ENCODE results near the gene DUSP7. TPM values are rescaled to one million over a fixed set of nuclear protein-coding genes. Genes with fewer than 3 reads are reported as not detected.
A peak's percentile ranks its signal among the peaks of the same experiment; 100 is the strongest.

The DUSP7 gene
- total RNA-seq, 4 donors from 2014 or later: 2.2 to 8.2 (median 6.2) TPM

DNA sequence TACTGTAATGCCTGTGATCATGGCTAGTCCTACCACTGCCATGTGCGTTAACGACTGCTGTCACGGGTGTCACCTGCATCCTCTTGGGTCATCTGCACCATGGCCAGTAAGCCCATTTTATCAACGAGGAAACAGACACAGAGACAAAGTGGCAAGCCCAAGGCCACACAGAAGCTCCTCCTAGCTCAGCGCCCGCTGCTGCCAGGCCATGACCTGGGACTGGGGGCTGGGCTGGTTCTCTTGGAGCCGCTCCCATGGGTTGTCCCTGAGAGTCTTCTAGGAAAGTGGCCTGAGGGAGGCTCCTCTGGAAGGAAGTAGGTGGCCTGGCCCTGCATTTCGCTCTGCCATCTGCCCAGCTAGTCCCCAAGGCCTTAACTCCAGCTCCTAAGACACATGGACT lies 4.9 kb downstream of the DUSP7 start:
- in situ Hi-C loops (cut with MboI; ENCODE audit: low pct_ligation_motif_present in 1 of 4, low pct_unique_long_range_greater_than_20kb in 1 of 4, low sequenced_read_pairs in 3 of 4) (loop anchor here in 1 of 4 donors (10.0 kb wide), 1 partner anchor 47 kb away; no protein-coding TSS in a partner anchor), intact Hi-C loops (cut with DNase I; ENCODE audit: low total_unique reads) (loop anchor here (5.0 to 10.0 kb wide), 2 partner anchors 47 to 71 kb away; no protein-coding TSS in a partner anchor)
- Histone ChIP-seq H3K36me3 (peaks cover 0 to 16% (median 6%) of the 10 kb centered on the region in 4 donors), H3K27me3 (no peaks in the 10 kb centered on the region), H3K9me3 (no peaks in the 10 kb centered on the region), H3K27ac (peak overlapping the region in 3 of 4 donors; percentile 77 to 89 (median 86)), H3K4me3 (no peak overlapping the region), H3K4me1 (peaks cover 12 to 42% (median 35%) of the 10 kb centered on the region in 4 donors)
- TF ChIP-seq EP300 (IDR thresholded peaks at IDR 0.05; ENCODE audit: low read depth): no peak
- TF ChIP-seq POLR2A (IDR thresholded peaks at IDR 0.05): no peak
- TF ChIP-seq POLR2AphosphoS5 (IDR thresholded peaks at IDR 0.05): no peak
- TF ChIP-seq, protein P1, sequence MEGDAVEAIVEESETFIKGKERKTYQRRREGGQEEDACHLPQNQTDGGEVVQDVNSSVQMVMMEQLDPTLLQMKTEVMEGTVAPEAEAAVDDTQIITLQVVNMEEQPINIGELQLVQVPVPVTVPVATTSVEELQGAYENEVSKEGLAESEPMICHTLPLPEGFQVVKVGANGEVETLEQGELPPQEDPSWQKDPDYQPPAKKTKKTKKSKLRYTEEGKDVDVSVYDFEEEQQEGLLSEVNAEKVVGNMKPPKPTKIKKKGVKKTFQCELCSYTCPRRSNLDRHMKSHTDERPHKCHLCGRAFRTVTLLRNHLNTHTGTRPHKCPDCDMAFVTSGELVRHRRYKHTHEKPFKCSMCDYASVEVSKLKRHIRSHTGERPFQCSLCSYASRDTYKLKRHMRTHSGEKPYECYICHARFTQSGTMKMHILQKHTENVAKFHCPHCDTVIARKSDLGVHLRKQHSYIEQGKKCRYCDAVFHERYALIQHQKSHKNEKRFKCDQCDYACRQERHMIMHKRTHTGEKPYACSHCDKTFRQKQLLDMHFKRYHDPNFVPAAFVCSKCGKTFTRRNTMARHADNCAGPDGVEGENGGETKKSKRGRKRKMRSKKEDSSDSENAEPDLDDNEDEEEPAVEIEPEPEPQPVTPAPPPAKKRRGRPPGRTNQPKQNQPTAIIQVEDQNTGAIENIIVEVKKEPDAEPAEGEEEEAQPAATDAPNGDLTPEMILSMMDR (IDR thresholded peaks at IDR 0.05): no peak
- 82 to 100% methylated on average over 2 to 6 of the region's 8 CpGs for WGBS, 2 donors (ENCODE audit: low coverage in 1 of 2)
- DNase-seq: no peak

GRCh38 chr3:52050571-52050970 lies 5.8 kb downstream of the DUSP7 start:
- peaks cover 0 to 16% (median 6%) of the 10 kb centered on the region in 4 donors for H3K36me3 ChIP-seq
- in situ Hi-C loops (cut with MboI; ENCODE audit: low pct_ligation_motif_present in 1 of 4, low pct_unique_long_range_greater_than_20kb in 1 of 4, low sequenced_read_pairs in 3 of 4): loop anchor here in 1 of 4 donors (10.0 kb wide), 1 partner anchor 46 kb away; no protein-coding TSS in a partner anchor
- intact Hi-C loops (cut with DNase I; ENCODE audit: low total_unique reads): loop anchor here (5.0 to 10.0 kb wide), 2 partner anchors 46 to 72 kb away; no protein-coding TSS in a partner anchor
- peaks cover 12 to 40% (median 35%) of the 10 kb centered on the region in 4 donors for H3K4me1 ChIP-seq
- TF ChIP-seq, protein P1 (IDR thresholded peaks at IDR 0.05): no peak
- no peak for TF ChIP-seq POLR2AphosphoS5 (IDR thresholded peaks at IDR 0.05)
- TF ChIP-seq POLR2A (IDR thresholded peaks at IDR 0.05): no peak
- no peak for TF ChIP-seq EP300 (IDR thresholded peaks at IDR 0.05; ENCODE audit: low read depth)
- H3K4me3 ChIP-seq: no peak overlapping the region
- H3K27ac ChIP-seq: no peak overlapping the region
- 85% methylated on average over 15 of the region's 21 CpGs; no CpG with 5 or more reads in 1 of the 2 donors for WGBS, 2 donors (ENCODE audit: low coverage in 1 of 2)
- no peaks in the 10 kb centered on the region for H3K27me3 ChIP-seq
- H3K9me3 ChIP-seq: no peaks in the 10 kb centered on the region
- no peak for DNase-seq

- in situ Hi-C loops (cut with MboI; ENCODE audit: low pct_ligation_motif_present in 1 of 4, low pct_unique_long_range_greater_than_20kb in 1 of 4, low sequenced_read_pairs in 3 of 4): no loop called here
- Histone ChIP-seq H3K27ac (no peak overlapping the region), H3K27me3 (no peaks in the 10 kb centered on the region), H3K36me3 (peaks cover 0 to 16% (median 6%) of the 10 kb centered on the region in 4 donors), H3K9me3 (no peaks in the 10 kb centered on the region), H3K4me3 (no peak overlapping the region), H3K4me1 (peaks cover 12 to 29% (median 25%) of the 10 kb centered on the region in 4 donors)
- no peak for DNase-seq
- no peak for TF ChIP-seq POLR2A (IDR thresholded peaks at IDR 0.05)
- TF ChIP-seq, protein P1 (IDR thresholded peaks at IDR 0.05): no peak
- WGBS, 2 donors (ENCODE audit: low coverage in 1 of 2): 89% methylated on average over 2 of the region's 2 CpGs; no CpG with 5 or more reads in 1 of the 2 donors
- intact Hi-C loops (cut with DNase I; ENCODE audit: low total_unique reads): no loop called here
Observed at GRCh38 chr3:52049503-52049902, 6.9 kb downstream of the DUSP7 start.

DNA sequence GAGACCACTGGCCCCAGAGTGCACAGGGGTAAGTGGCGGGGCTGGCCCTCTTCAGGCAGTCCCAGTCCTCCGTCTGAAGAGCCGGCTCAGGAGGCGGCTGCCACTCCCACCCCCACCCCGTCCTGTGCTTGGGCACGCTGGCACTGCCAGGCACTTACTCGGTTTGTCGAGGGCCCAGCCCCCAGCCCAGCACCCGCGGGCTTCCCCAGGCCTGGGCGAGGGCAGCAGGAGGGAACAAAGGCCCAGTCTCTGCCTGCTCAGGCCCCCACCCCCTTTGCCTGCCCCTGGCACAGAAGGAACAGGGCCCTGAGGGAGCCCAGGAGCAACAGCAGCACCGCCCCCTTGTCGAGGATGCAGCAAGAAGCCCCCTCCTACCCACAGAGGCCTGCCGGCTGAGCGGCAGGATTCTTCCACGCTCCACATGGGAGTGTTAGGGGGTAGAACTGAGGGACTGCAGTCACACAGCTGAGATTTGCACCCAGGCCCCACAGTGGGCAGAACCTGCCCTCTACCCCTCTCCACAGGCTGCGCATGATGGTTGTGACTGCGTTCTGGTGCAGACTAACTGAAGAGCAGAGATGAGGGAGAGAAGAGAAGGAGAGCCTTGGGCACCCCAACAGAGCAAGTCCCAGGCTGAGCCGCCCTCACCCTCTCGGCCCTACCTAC lies 8.9 kb downstream of the DUSP7 start:
- Histone ChIP-seq H3K4me1 (peaks cover 2 to 9% (median 7%) of the 10 kb centered on the region in 4 donors), H3K36me3 (peaks cover 0 to 16% (median 6%) of the 10 kb centered on the region in 4 donors), H3K27me3 (no peaks in the 10 kb centered on the region), H3K4me3 (no peak overlapping the region), H3K9me3 (no peaks in the 10 kb centered on the region), H3K27ac (peak overlapping the region in 1 of 4 donors; percentile 22)
- TF ChIP-seq POLR2A (IDR thresholded peaks at IDR 0.05): no peak
- TF ChIP-seq EP300 (IDR thresholded peaks at IDR 0.05; ENCODE audit: low read depth): no peak
- TF ChIP-seq, protein P1 (IDR thresholded peaks at IDR 0.05): no peak
- no peak for TF ChIP-seq POLR2AphosphoS5 (IDR thresholded peaks at IDR 0.05)
- in situ Hi-C loops (cut with MboI; ENCODE audit: low pct_ligation_motif_present in 1 of 4, low pct_unique_long_range_greater_than_20kb in 1 of 4, low sequenced_read_pairs in 3 of 4): no loop called here
- 92% methylated on average over 8 of the region's 20 CpGs; no CpG with 5 or more reads in 1 of the 2 donors for WGBS, 2 donors (ENCODE audit: low coverage in 1 of 2)
- intact Hi-C loops (cut with DNase I; ENCODE audit: low total_unique reads): no loop called here
- DNase-seq: no peak

Data from transverse colon (tissue), 4 donors.